Body of pancreas (tissue), 4 donors: ENCODE results near the gene BAHCC1.

ENCODE experiments used
- POLR2A ChIP-seq, 3 donors: fragments of 450-650 bp; IDR thresholded peaks; one replicate each; pipeline ENCODE4 v1.6.1; 2016; ENCODE audit warnings: antibody characterized with exemption in 3 of 3, mild to moderate bottlenecking in 2 of 3
- TF ChIP-seq, protein P1 (sequence below), 7 experiments: fragments of 450-650 bp in 4 of 7; fragments of 200-600 bp in 3 of 7; sonication (generic) in 3 of 7; IDR thresholded peaks; one replicate each; pipeline ENCODE4 v1.5.1; 2016 to 2019; ENCODE audit warnings: antibody characterized with exemption in 7 of 7

DNA sequence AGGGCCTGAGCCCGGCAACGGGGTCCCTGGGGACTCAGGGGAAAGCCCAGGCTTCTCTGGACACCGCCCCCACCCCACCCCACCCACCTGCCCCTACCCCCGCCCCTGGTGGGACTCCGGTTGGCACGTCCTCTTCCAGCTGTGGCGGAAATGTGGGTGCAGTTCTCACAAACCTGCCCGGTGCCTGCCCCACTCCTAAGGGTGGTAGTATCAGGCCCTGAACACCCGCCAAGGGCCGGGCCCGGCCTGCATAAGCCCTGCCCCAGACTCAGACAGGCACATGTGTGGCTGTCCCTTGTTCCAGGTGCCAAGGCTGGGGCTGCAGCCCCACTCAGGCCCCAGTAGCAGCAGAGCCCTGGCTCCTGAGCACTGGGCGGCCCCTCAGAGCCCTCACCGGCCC, 59.2 kb downstream of the BAHCC1 start:
- TF ChIP-seq, protein P1, sequence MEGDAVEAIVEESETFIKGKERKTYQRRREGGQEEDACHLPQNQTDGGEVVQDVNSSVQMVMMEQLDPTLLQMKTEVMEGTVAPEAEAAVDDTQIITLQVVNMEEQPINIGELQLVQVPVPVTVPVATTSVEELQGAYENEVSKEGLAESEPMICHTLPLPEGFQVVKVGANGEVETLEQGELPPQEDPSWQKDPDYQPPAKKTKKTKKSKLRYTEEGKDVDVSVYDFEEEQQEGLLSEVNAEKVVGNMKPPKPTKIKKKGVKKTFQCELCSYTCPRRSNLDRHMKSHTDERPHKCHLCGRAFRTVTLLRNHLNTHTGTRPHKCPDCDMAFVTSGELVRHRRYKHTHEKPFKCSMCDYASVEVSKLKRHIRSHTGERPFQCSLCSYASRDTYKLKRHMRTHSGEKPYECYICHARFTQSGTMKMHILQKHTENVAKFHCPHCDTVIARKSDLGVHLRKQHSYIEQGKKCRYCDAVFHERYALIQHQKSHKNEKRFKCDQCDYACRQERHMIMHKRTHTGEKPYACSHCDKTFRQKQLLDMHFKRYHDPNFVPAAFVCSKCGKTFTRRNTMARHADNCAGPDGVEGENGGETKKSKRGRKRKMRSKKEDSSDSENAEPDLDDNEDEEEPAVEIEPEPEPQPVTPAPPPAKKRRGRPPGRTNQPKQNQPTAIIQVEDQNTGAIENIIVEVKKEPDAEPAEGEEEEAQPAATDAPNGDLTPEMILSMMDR (IDR thresholded peaks at IDR 0.05) = no peak
- no peak for TF ChIP-seq POLR2A (IDR thresholded peaks at IDR 0.05)
